Prostate gland (tissue), 2 donors: Measurements from ENCODE around the gene CHRNA4.

Experiments
- CTCF ChIP-seq, 4 experiments: fragments of 200-600 bp in 2 of 4; fragments of 450-650 bp in 2 of 4; sonication (generic) in 2 of 4; IDR thresholded peaks; 1 replicate in 3 of 4; 2 replicates in 1 of 4; pipeline ENCODE4 v1.5.1; 2016 to 2019; ENCODE audit warnings: antibody characterized with exemption in 4 of 4, mild to moderate bottlenecking in 2 of 4, moderate library complexity in 2 of 4
- POLR2A ChIP-seq: fragments of 450-650 bp; IDR thresholded peaks from one replicate; pipeline ENCODE4 v1.6.1; 2016; ENCODE audit warnings: antibody characterized with exemption, mild to moderate bottlenecking
- POLR2AphosphoS5 ChIP-seq: sonication (generic); formaldehyde crosslinking; IDR thresholded peaks from one replicate; pipeline ENCODE4 v1.6.1; 2017; ENCODE audit warnings: antibody characterized with exemption

GRCh38 chr20:63313349-63314014, 47.7 kb downstream of the CHRNA4 start:
- no peak for TF ChIP-seq CTCF (IDR thresholded peaks at IDR 0.05)
- no peak for TF ChIP-seq POLR2A
- no peak for TF ChIP-seq POLR2AphosphoS5
